Measurements from ENCODE around the gene MED10. TPM values are rescaled to one million over a fixed set of nuclear protein-coding genes. Genes with fewer than 3 reads are reported as not detected.

MED10 gene
- total and polyA plus RNA-seq, 12 donors = 9.5 to 38.2 (median 25.7) TPM

- TF ChIP-seq CTCF (IDR thresholded peaks at IDR 0.05) = no peak
- no peak for TF ChIP-seq POLR2A (IDR thresholded peaks at IDR 0.05)
- Histone ChIP-seq H3K27ac (peak overlapping the region in 1 of 5 donors; percentile 95), H3K36me3 (replicated peaks in 1 of 2) (peaks cover 0 to 38% of the 10 kb centered on the region in 2 donors), H3K4me1 (replicated peaks in 1 of 2) (peaks cover 7 to 16% of the 10 kb centered on the region in 2 donors), H3K4me3 (peak overlapping the region in 3 of 4 donors; percentile 32 to 100 (median 50)), H3K9me3 (replicated peaks in 1 of 3) (no peaks in the 10 kb centered on the region), H3K27me3 (no peaks in the 10 kb centered on the region)
- intact Hi-C loops (cut with DNase I) = no loop called here
- WGBS, 4 donors = 26 to 37% (median 33%) methylated on average over 6 of the region's 6 CpGs
- DNase-seq = no peak
Observed at GRCh38 chr5:6377582-6377904, 804 bp downstream of the MED10 start.

DNA sequence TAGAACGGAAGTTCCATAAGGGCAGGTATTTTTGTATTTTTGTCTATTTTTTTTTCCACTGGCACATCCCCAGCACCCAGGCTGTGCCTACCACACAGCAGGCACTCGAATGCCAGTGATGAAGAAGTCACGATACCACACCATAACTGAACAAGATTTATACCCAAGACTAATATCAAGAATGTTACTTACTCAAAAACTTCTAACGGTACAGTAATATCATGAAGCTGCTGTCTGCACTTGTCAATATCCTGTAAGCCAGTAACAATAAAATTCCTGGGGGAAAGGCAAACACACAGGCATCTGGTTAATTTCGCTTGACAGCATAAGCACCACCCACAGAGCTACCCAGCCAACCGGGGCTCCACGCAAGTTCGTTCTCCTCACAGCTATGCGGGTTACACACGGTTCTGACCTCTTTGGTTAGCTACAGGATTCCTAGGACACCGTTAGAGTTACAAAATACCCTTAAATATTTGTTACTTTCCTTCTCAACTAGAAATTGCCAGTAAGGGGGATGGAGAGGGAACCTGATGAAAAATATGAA, 1.3 kb downstream of the MED10 start:
- Histone ChIP-seq H3K27me3 (no peaks in the 10 kb centered on the region), H3K36me3 (replicated peaks in 1 of 2) (peaks cover 0 to 43% of the 10 kb centered on the region in 2 donors), H3K9me3 (replicated peaks in 1 of 3) (no peaks in the 10 kb centered on the region), H3K4me3 (peak overlapping the region in 2 of 4 donors; percentile 32 to 100), H3K27ac (no peak overlapping the region), H3K4me1 (replicated peaks in 1 of 2) (peaks cover 7 to 16% of the 10 kb centered on the region in 2 donors)
- DNase-seq = peak in 1 of 7 donors; percentile 17
- TF ChIP-seq POLR2A (IDR thresholded peaks at IDR 0.05) (no peak), CTCF (IDR thresholded peaks at IDR 0.05) (no peak)
- 85 to 86% (median 86%) methylated on average over 11 of the region's 11 CpGs for WGBS, 4 donors
- intact Hi-C loops (cut with DNase I) = no loop called here

GRCh38 chr5:6373081-6373846, 5.1 kb downstream of the MED10 start:
- Histone ChIP-seq H3K36me3 (replicated peaks in 1 of 2) (peaks cover 0 to 72% of the 10 kb centered on the region in 2 donors), H3K4me1 (replicated peaks in 1 of 2) (peaks cover 7 to 16% of the 10 kb centered on the region in 2 donors), H3K27me3 (no peaks in the 10 kb centered on the region), H3K9me3 (replicated peaks in 1 of 3) (no peaks in the 10 kb centered on the region), H3K27ac (no peak overlapping the region), H3K4me3 (no peak overlapping the region)
- no peak for TF ChIP-seq POLR2A (IDR thresholded peaks at IDR 0.05)
- WGBS, 4 donors = 90 to 95% (median 92%) methylated on average over 17 of the region's 17 CpGs
- intact Hi-C loops (cut with DNase I) = no loop called here
- peak in 2 of 7 donors; percentile 13 to 25 for DNase-seq

- TF ChIP-seq CTCF (IDR thresholded peaks at IDR 0.05) (no peak), POLR2A (IDR thresholded peaks at IDR 0.05) (no peak)
- Histone ChIP-seq H3K9me3 (replicated peaks in 1 of 3) (no peaks in the 10 kb centered on the region), H3K27me3 (no peaks in the 10 kb centered on the region), H3K27ac (no peak overlapping the region), H3K4me3 (no peak overlapping the region), H3K36me3 (replicated peaks in 1 of 2) (peaks cover 0 to 76% of the 10 kb centered on the region in 2 donors), H3K4me1 (replicated peaks in 1 of 2) (peaks cover 4 to 14% of the 10 kb centered on the region in 2 donors)
- intact Hi-C loops (cut with DNase I) = no loop called here
- DNase-seq = peak in 3 of 7 donors; percentile 4 to 54 (median 8)
- 86 to 97% (median 90%) methylated on average over 19 to 23 of the region's 23 CpGs for WGBS, 4 donors
Observed at GRCh38 chr5:6372251-6373080, 5.9 kb downstream of the MED10 start.
